A549 treated with AZD9567 at 1 μM for 4 hours (cell line): ENCODE results near the gene CCL15. TPM values are rescaled to one million over a fixed set of nuclear protein-coding genes. Genes with fewer than 3 reads are reported as not detected.

Experiments
- total RNA-seq: library from RNA; stranded (reverse); fragments of 200-300 nt; extraction: Qiagen RNA extraction; gene quantifications from 5 replicates; pipeline ENCODE4 v1.2.3, GENCODE V29; 2022; ENCODE audit not compliant: insufficient read depth

CCL15 gene, protein sequence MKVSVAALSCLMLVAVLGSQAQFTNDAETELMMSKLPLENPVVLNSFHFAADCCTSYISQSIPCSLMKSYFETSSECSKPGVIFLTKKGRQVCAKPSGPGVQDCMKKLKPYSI
- total RNA-seq: 0.07 to 0.10 TPM in 2 of 5 replicates, not detected in the others

DNA sequence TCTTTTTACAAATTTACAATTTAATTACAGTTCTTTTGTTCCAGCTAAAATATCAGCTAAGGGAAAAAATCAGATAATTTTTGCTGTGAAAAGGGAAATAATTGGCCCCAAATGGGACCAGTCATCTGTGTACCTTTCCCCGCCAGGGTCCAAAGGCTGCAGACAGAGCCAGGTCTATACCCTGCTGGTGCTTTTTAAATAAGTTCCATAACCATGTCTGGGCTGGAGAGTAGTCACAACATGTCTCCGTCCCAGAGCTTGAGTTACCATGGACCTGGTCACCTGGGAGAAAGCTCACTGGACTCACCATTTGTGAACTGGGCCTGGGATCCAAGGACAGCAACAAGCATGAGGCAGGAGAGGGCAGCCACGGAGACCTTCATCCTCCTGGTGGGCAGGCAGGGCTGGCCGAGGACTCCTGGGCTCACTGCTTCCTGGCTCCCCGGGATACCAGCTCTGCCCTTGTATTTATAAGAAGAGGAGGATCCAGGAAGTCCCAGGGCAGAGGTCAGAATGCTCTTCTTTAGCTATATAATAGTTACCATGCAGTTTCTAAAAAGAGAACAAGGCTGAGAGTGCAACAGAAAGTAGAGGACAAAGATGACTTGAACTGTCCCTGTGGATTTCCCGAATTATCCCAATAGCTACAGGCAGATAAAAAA, at the start of gene CCL15:
TSS of gene CCL15 (minus strand) at position 444 of the 662 bp plus-strand sequence. CDS start at position 383, 61 bp downstream.

DNA sequence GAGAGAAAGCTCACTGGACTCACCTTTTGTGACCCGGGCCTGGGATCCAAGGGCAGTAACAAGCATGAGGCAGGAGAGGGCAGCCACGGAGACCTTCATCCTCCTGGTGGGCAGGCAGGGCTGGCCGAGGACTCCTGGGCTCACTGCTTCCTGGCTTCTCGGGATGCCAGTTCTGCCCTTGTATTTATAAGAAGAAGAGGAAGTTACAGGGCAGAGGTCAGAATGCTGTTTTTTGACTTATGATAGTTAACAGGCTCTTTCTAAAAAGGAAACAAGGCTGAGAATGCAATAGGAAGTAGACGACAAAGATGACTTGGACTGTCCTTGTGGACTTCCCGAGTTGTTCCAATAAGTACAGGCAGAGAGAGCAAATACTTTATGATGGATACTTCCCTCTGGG, 16.4 kb upstream of the CCL15 start, which contains the start of gene CCL23:
TSS of gene CCL23 (minus strand) at position 174 of the 400 bp plus-strand sequence. CDS start at position 99, 75 bp downstream.

DNA sequence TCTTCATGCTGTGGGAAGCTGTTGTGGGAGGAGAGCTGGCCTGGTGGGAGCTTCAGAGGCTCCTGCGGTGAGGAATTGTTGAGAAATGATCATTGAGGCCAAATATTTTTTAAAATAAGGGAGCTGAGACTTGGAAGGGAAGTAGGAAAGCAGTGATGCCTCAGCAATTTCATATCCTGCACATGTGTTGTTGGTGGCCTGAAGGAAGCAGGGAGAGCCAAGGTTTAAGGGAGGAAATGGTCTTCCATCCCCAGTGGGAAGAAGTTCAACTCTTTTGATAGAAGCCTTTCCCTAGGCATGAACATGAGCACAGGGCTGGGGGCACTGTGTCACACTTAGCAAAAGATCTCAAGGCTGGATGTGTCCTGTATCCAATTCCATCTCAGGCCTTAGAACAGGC, 14.7 kb downstream of the CCL15 start, which contains the start of gene CCL14:
TSS of gene CCL14 (minus strand) at position 87 of the 400 bp plus-strand sequence. CDS start at position 7, 80 bp downstream.

DNA sequence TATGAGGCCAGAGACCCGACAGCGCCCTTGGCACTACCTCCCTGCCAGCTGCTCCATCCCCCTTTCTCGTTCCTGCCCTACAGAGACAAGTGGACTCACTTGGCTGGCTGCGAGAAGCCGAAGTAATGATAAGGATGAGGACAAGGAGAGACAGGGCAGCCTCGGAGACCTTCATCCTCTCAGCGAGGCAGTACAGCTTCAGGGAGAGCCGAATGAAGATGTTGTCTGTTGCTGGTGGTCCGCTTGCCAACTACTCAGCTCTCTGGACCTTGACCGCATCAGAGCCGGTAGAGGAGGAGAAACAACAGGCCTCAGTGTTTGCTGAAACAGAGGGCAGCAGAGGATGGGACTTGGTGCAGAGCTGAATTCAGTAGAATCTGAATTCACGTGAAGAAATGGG, 20.1 kb downstream of the CCL15 start, which contains the start of gene CCL16:
TSS of gene CCL16 (minus strand) at position 252 of the 400 bp plus-strand sequence. CDS start at position 175, 77 bp downstream.

Other genes with a start within 250 kb of the CCL15 start
- 0.05 to 0.07 TPM (median 0.06 TPM) in 4 of 5 replicates, not detected in the other for gene GAS2L2, start 248.3 kb downstream of the CCL15 start, total RNA-seq
- gene C17orf50, start 240.7 kb downstream of the CCL15 start, total RNA-seq: 0.28 to 0.37 TPM (median 0.32 TPM) in 4 of 5 replicates, not detected in the other
- 3.4 to 8.2 TPM (median 6.4 TPM) in 5 replicates for gene MMP28, start 205.9 kb downstream of the CCL15 start, total RNA-seq
- gene TAF15, start 192.1 kb downstream of the CCL15 start, total RNA-seq: 210 to 224 TPM (median 222 TPM) in 5 replicates
- not detected in 5 replicates for gene HEATR9, start 132.7 kb downstream of the CCL15 start, total RNA-seq
- gene CCL5, start 121.2 kb downstream of the CCL15 start, total RNA-seq: 0.88 to 5.0 TPM (median 1.3 TPM) in 5 replicates
- 1.9 to 4.7 TPM (median 2.9 TPM) in 5 replicates for gene RDM1, start 70.8 kb downstream of the CCL15 start, total RNA-seq
- not detected in 5 replicates for gene LYZL6, start 57.8 kb downstream of the CCL15 start, total RNA-seq
- not detected in 5 replicates for gene CCL16, start 20.1 kb downstream of the CCL15 start, total RNA-seq
- not detected in 5 replicates for gene CCL14, start 14.8 kb downstream of the CCL15 start, total RNA-seq
- gene CCL23, start 16.4 kb upstream of the CCL15 start, total RNA-seq: not detected in 5 replicates
- not detected in 5 replicates for gene CCL18, start 62.7 kb upstream of the CCL15 start, total RNA-seq
- gene CCL3, start 88.6 kb upstream of the CCL15 start, total RNA-seq: not detected in 5 replicates
- gene CCL4, start 102.3 kb upstream of the CCL15 start, total RNA-seq: not detected in 5 replicates
- gene TBC1D3B, start 175.1 kb upstream of the CCL15 start, total RNA-seq: 3.5 to 4.6 TPM (median 3.8 TPM) in 4 of 5 replicates, not detected in the other
- not detected in 5 replicates for gene CCL3L1, start 195.2 kb upstream of the CCL15 start, total RNA-seq
- gene CCL4L2, start 209.5 kb upstream of the CCL15 start, total RNA-seq: not detected in 5 replicates